ENCODE results near the gene PA2G4.
"Not testable (repeated sequence)": the region's sequence is repeated elsewhere in the genome, so short reads cannot be mapped to it uniquely, and the experiment has no call there.

PA2G4 gene

GRCh38 chr12:56152756-56153677 is 48.7 kb downstream of the PA2G4 start:
- no peak for DNase-seq (ENCODE audit: low read depth in 2 of 2, low spot score in 1 of 2)

GRCh38 chr12:56153678-56154065 is 49.3 kb downstream of the PA2G4 start:
- DNase-seq (ENCODE audit: low read depth in 2 of 2, low spot score in 1 of 2) = no peak

GRCh38 chr12:56154246-56154771 is 50.0 kb downstream of the PA2G4 start:
- DNase-seq (ENCODE audit: low read depth in 2 of 2, low spot score in 1 of 2) = no peak

DNA sequence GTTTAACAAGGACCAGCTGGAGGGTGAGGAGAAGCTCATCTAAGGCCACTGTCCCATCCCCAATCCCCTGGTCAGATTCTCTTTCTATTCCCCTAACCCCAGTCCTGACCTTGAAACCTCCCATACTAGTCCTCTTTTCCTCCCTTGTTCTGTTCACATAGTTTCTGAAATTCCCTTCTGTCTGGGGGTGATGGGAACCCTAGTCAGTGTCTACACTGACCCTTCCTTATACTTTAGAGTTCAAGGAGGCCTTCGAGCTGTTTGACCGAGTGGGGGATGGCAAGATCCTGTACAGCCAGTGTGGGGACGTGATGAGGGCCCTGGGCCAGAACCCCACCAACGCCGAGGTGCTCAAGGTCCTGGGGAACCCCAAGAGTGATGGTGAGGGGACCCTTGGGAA is 50.5 kb downstream of the PA2G4 start:
- DNase-seq (ENCODE audit: low read depth in 2 of 2, low spot score in 1 of 2) = no peak

- no peak for DNase-seq (ENCODE audit: low read depth in 2 of 2, low spot score in 1 of 2)
These were observed 51.0 kb downstream of the PA2G4 start for GRCh38 chr12:56155256-56155845.

- not testable (repeated sequence) for DNase-seq (ENCODE audit: low read depth in 2 of 2, low spot score in 1 of 2)
These were observed 52.3 kb downstream of the PA2G4 start for GRCh38 chr12:56156464-56157200.

GRCh38 chr12:56157201-56158028 is 53.1 kb downstream of the PA2G4 start:
- DNase-seq (ENCODE audit: low read depth in 2 of 2, low spot score in 1 of 2) = peak in 1 of 2 donors; percentile 10

- DNase-seq (ENCODE audit: low read depth in 2 of 2, low spot score in 1 of 2) = peak; percentile 67 to 81
These were observed 53.9 kb downstream of the PA2G4 start, which contains the start of gene MYL6 for GRCh38 chr12:56158029-56158925. MYL6 (plus strand) TSS chr12:56158359; CDS start chr12:56158402, 43 bp downstream.

GRCh38 chr12:56158926-56159461 is 54.6 kb downstream of the PA2G4 start:
- no peak for DNase-seq (ENCODE audit: low read depth in 2 of 2, low spot score in 1 of 2)

- no peak for DNase-seq (ENCODE audit: low read depth in 2 of 2, low spot score in 1 of 2)
These were observed 55.3 kb downstream of the PA2G4 start for GRCh38 chr12:56159482-56160192.

- no peak for DNase-seq (ENCODE audit: low read depth in 2 of 2, low spot score in 1 of 2)
These were observed 55.9 kb downstream of the PA2G4 start for GRCh38 chr12:56160193-56160763.

DNA sequence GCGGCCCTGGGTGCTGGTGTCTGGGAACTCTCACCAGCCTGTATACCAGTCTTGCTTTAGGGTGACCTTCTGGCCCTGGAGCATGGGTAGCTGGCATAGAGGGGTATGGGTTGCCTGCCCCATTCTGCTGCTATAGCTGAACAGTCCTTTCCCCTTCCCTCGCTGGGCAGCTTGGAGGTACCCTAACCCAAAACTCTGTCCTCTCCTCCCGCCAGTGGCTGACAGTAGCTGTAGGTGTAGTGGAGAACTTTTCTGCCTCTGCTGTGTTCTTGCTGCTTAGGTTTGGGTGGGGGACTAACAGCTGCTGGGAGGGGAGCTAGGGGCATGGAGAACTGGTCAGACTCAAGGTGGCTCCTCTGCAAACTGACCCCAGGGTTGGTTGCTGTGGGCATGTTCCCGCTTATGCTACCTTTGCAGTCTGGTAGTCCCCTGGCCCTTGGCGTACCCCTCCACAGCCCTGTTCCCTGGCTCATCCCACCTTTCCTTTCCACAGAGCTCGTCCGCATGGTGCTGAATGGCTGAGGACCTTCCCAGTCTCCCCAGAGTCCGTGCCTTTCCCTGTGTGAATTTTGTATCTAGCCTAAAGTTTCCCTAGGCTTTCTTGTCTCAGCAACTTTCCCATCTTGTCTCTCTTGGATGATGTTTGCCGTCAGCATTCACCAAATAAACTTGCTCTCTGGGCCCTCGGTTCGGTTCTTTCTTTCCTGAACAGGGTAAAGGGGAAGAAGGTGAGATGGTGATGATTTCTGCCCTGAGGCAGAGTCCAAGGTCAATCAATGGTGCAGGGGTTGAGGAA is 56.7 kb downstream of the PA2G4 start:
- no peak for DNase-seq (ENCODE audit: low read depth in 2 of 2, low spot score in 1 of 2)

DNA sequence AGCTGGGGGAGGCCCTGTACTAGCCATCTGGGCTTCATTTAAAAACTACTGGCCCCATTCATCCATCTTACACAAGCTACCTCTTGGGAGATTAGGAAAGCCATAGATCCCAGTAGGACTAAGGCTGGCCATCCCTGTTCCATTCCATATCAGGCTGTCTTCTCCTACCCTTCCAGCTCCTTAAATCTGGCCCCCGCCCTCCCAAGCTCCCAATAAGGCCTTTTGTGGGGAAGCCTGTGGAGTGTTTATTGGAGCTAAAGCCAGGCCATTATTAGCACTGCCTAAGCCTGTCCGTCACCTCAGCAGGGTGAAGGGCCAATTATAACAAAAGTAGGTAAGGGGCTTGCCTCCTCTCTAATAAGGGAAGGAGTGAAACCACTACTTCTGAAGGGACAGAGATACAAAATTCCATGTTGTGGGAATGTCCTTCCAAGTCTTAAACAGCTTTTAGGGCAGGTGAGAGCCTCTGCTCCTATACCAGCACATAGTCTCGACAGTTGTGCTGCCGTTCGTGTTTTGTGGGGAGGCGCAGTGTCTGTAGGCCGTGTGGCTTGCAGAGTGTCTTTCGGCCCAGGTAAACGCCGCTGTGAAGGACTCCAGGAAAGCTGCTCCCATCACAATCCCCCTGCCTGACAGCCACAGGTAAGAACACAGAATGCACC is 57.5 kb downstream of the PA2G4 start:
- DNase-seq (ENCODE audit: low read depth in 2 of 2, low spot score in 1 of 2) = no peak

DNA sequence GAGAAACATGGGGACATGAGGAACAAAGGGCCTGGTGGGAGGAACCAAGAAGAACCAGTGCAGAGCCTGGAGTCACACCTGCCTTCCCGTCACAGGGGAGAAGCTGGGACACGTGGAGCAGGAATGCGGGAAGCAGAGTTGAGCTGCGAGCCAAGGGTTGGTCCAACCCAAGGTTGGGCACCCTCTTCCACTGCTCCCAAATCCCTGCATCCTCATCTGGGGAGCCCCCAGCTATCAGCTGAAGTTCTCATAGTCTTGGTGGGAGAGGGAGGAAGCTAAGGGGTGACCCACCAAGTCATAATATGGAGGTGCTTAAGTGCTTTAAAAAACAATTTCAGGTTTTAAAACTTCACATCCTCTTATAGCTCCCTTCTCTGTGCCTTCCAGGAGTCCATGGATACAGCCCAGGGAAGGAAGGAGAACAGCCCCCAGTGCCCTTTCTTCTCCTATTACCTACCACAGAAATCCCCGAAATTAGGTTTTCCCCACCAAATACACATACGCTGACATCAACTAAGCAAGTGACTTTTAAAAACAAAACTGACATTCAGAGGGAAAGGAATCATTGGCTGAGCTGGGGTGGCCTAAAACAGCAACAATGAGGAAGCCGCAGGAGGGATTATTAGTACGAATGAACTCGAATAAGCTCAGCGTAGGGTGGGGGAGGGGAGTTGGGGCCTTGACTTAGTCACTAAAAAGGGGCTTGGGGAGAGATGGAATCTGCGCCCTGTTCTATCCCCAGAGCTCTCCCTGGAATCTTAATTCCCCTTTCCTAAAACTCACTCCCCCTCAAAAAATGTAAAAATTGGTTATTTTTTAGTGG is 58.3 kb downstream of the PA2G4 start:
- no peak for DNase-seq (ENCODE audit: low read depth in 2 of 2, low spot score in 1 of 2)

Data from stimulated activated CD8-positive, alpha-beta memory T cell treated with anti-CD3 and anti-CD28 coated beads, Interleukin-4, amount 100 ng/mL, for 1 hour (primary cell).